Ovary (tissue), 9 donors: ENCODE measurements around the gene IER2. TPM values are rescaled to one million over a fixed set of nuclear protein-coding genes. Genes with fewer than 3 reads are reported as not detected.
"Not testable (repeated sequence)": the region's sequence is repeated elsewhere in the genome, so short reads cannot be mapped to it uniquely, and the experiment has no call there.

ENCODE experiments used
- DNase-seq, 5 donors: peaks; one replicate each; pipeline ENCODE4 v3.0.0-alpha.2; 2019 to 2020
- H3K27ac ChIP-seq, 2 donors: fragments of 200-600 bp; one replicate each; pipeline versions ENCODE4 v1.5.1 to v1.8.0; 2019 to 2022
- H3K27me3 ChIP-seq: fragments of 200-600 bp; one replicate; pipeline ENCODE4 v1.8.0; 2022
- H3K36me3 ChIP-seq: fragments of 200-600 bp; sonication (generic); one replicate; pipeline ENCODE4 v1.5.1; 2019
- H3K4me1 ChIP-seq: one replicate; pipeline ENCODE4 v1.8.1; 2013; ENCODE audit warnings: mild to moderate bottlenecking, moderate library complexity; ENCODE audit not compliant: insufficient read depth
- H3K4me3 ChIP-seq: fragments of 200-600 bp; sonication (generic); one replicate; pipeline ENCODE4 v1.5.1; 2017
- H3K9me3 ChIP-seq, 2 donors: fragments of 200-600 bp in 1 of 2; sonication (generic) in 1 of 2; one replicate each; pipeline versions ENCODE4 v1.5.1 to v1.8.1; 2013 to 2019; ENCODE audit warnings: mild to moderate bottlenecking in 1 of 2, moderate library complexity in 1 of 2
- EP300 ChIP-seq: sonication (generic); formaldehyde crosslinking; IDR thresholded peaks from one replicate; pipeline ENCODE4 v1.6.1; 2017; ENCODE audit warnings: antibody characterized with exemption
- POLR2A ChIP-seq: fragments of 450-650 bp; IDR thresholded peaks from one replicate; pipeline ENCODE4 v1.6.1; 2017; ENCODE audit warnings: antibody characterized with exemption, mild to moderate bottlenecking, moderate library complexity
- WGBS, 3 donors: extraction: QIAGEN DNeasy Blood & Tissue Kit in 1 of 3; methylation state at CpG; one replicate each; pipeline versions ENCODE4 v1.1.5 to v1.1.7; 2013 to 2017; 5-methylcytosine and 5-hydroxymethylcytosine counted together
- intact Hi-C, 4 donors: fragments of 100-400 bp; cut with DNase I; formaldehyde crosslinking; loops; one replicate each; pipeline versions ENCODE4 v1.11.0 to v1.15.1; 2022 to 2023
- polyA plus RNA-seq, 2 donors: library from polyadenylated mRNA; stranded (reverse); fragments of 200-250 nt in 1 of 2; fragments of 350-450 nt in 1 of 2; fragmentation: Illumina TruSeq in 1 of 2; extraction: RNeasy Lipid Tissue Mini Kit (QIAGEN cat#74804) in 1 of 2; gene quantifications; one replicate each; pipeline ENCODE4 v1.2.3, GENCODE V29; 2013 to 2014
- total RNA-seq, 7 donors: library from RNA; depleted of rRNA in 2 of 7; stranded (reverse); fragments of >200 nt in 2 of 7; fragmentation: NEBNext Ultra II Directional in 3 of 7; extraction: Animal tissue kit (Norgen Biotek cat#: 25700) in 3 of 7; gene quantifications; one replicate each; pipeline versions ENCODE4 v1.1.0 to v1.2.4, GENCODE V29; 2016 to 2023
- TF ChIP-seq, protein P1 (sequence below), 3 donors: fragments of 450-650 bp in 2 of 3; fragments of 200-600 bp in 1 of 3; IDR thresholded peaks; one replicate each; pipeline versions ENCODE4 v1.5.1 to v1.8.0; 2016 to 2022; ENCODE audit warnings: antibody characterized with exemption in 3 of 3, mild to moderate bottlenecking in 1 of 3
- donor health status: DM: no; HTN: no; CAD: no; lungs with moderate emphysema.
- donor health status: DM: no; HTN: no; CAD: no.
- donor health status: Bipolar disorder and iron deficiency.
- donor health status: DM: yes; HTN: yes; CAD: no.
- donor health status: DM: no; HTN: no; CAD: no.
- donor health status: DM: yes; HTN: yes; CAD: no.

IER2 gene
- total and polyA plus RNA-seq, 9 donors, result 47.4 to 301 (median 79.9) TPM

DNA sequence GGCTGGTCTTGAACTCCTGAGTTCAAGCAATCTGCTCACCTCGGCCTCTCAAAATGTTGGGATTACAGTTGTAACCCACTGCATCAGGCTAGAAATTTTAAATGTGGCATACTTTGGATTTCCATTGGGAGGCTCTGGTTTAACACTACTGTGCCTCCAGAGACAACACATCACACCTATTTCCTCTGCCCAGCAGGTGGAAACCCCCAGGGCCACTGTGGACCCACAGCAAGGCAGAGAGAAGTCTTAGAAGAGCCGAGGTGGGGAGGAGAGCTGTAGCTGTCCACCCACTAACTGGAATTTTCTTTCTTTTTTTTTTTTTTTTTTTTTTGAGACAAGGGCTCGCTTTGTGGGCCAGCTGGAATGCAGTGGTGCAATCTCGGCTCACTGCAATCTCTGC lies 39.4 kb downstream of the IER2 start:
- Histone ChIP-seq H3K4me1 (no peaks in the 10 kb centered on the region), H3K9me3 (no peaks in the 10 kb centered on the region), H3K27ac (no peak overlapping the region), H3K27me3 (no peaks in the 10 kb centered on the region), H3K36me3 (no peaks in the 10 kb centered on the region), H3K4me3 (no peak overlapping the region)
- DNase-seq, result no peak
- 62 to 76% (median 69%) methylated on average over 4 of the region's 4 CpGs for WGBS, 3 donors
- intact Hi-C loops, result loop anchor here in 1 of 4 donors (10.0 kb wide), 1 partner anchor 45 kb away; no protein-coding TSS in a partner anchor
- TF ChIP-seq EP300, result no peak
- no peak for TF ChIP-seq POLR2A
- TF ChIP-seq, protein P1, sequence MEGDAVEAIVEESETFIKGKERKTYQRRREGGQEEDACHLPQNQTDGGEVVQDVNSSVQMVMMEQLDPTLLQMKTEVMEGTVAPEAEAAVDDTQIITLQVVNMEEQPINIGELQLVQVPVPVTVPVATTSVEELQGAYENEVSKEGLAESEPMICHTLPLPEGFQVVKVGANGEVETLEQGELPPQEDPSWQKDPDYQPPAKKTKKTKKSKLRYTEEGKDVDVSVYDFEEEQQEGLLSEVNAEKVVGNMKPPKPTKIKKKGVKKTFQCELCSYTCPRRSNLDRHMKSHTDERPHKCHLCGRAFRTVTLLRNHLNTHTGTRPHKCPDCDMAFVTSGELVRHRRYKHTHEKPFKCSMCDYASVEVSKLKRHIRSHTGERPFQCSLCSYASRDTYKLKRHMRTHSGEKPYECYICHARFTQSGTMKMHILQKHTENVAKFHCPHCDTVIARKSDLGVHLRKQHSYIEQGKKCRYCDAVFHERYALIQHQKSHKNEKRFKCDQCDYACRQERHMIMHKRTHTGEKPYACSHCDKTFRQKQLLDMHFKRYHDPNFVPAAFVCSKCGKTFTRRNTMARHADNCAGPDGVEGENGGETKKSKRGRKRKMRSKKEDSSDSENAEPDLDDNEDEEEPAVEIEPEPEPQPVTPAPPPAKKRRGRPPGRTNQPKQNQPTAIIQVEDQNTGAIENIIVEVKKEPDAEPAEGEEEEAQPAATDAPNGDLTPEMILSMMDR (IDR thresholded peaks at IDR 0.05), result no peak

DNA sequence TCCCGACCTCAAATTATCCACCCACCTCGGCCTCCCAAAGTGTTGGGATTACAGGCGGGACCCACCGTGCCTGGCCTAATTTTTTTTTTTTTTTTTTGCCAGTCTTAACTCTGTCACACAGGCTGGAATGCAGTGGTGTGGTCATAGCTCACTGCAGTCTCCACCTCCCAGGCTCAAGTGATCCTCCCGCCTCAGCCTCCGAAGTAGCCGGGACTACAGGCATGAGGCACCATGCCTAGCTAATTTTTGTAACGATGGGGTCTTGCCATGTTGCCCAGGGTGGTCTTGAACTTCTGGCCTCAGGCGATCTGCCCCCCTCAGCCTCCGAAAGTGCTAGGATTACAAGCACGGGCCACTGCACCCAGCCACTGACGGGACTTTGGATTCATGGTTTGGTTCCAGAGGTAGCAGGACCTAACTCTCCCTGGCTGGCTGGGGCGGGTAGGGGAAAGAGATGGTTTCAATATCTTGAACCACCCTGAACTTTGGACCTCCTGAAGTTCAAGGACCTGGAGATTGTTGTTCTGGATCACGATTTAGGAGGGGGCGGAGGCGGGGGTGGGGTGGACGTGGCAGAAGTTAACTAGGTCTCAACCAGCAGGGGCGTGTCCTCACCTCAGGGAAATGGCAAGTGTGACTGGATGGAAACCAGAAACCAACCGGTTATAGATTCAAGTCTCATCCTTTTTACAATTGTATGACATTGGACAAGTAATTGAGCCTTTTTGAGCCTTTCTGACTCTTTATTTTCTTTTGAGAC lies 40.8 kb downstream of the IER2 start:
- intact Hi-C loops, result no loop called here

DNA sequence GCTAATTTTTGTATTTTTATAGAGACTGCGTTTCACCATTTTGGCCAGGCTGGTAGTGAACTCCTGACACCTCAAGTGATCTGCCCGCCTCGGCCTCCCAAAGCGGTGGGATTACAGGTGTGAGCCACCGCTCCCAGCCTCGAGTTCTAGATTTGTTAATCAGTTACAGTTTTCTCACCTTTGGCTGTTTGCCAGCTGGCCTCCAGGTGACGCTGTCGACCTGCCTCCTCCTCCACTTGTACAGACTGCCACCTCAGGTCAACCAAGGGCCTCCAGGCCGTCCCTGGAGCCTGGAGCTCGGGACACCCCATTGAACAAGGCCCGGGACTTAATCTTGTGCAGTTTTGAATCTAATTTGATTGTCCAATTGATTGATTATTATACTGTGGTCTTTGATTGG lies 45.5 kb downstream of the IER2 start:
- Histone ChIP-seq H3K27ac (no peak overlapping the region), H3K9me3 (no peaks in the 10 kb centered on the region), H3K4me1 (no peaks in the 10 kb centered on the region), H3K4me3 (no peak overlapping the region), H3K36me3 (no peaks in the 10 kb centered on the region), H3K27me3 (no peaks in the 10 kb centered on the region)
- no peak for DNase-seq
- intact Hi-C loops, result no loop called here
- 69 to 77% (median 76%) methylated on average over 11 of the region's 11 CpGs for whole genome bisulfite sequencing, 3 donors
- TF ChIP-seq, protein P1 (IDR thresholded peaks at IDR 0.05), result no peak
- no peak for TF ChIP-seq EP300
- no peak for TF ChIP-seq POLR2A

More for the DNA sequence above, 40.8 kb downstream of the IER2 start:
- H3K4me3 ChIP-seq, result no peak overlapping the region
- DNase-seq, result no peak
- H3K27ac ChIP-seq, result no peak overlapping the region
- no peaks in the 10 kb centered on the region for H3K4me1 ChIP-seq
- no peaks in the 10 kb centered on the region for H3K9me3 ChIP-seq
- no peak for TF ChIP-seq EP300
- TF ChIP-seq, protein P1 (IDR thresholded peaks at IDR 0.05), result no peak
- TF ChIP-seq POLR2A, result no peak
- H3K27me3 ChIP-seq, result no peaks in the 10 kb centered on the region
- WGBS, 3 donors, result 74 to 79% (median 76%) methylated on average over 19 of the region's 19 CpGs
- no peaks in the 10 kb centered on the region for H3K36me3 ChIP-seq

DNA sequence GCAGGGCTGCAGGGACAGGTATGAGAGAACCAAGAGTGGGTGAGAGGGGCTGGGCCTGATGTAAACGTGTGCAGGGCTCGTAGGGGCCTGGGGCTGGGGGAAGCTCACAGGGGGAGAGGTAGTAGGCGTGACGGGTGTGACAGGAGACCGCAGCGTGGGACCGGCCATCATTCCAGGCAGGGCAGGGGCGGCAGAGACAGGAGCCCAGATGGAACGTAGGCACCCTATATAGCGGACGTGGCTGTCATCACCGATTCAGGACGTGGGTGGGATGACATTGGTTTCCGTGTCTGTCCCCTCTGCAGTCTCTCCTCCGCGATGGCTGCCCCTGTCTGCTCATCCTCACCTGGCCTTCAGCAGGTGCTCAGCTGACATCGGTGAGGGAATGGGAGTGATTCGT lies 48.4 kb downstream of the IER2 start:
- 82 to 87% (median 87%) methylated on average over 18 of the region's 18 CpGs for WGBS, 3 donors

DNA sequence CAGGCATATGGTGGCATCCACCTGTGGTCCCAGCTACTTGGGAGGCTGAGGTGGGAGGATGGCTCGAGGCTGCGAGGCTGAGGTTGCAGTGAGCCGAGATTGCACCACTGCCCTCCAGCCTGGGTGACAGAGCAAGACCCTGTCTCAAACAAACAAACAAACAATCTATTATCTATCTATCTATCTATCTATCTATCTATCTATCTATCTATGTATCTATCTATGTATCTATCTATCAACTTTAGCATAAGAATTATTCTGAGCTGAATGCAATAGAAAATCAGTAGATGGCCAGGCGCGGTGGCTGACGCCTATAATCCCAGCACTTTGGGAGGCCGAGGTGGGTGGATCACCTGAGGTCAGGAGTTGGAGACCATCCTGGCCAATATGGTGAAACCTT lies 51.9 kb downstream of the IER2 start:
- H3K4me1 ChIP-seq, H3K4me3 ChIP-seq, H3K27me3 ChIP-seq, intact Hi-C loops, H3K36me3 ChIP-seq, H3K9me3 ChIP-seq, DNase-seq, H3K27ac ChIP-seq: not testable (repeated sequence)
- WGBS, 3 donors, result 93 to 95% (median 94%) methylated on average over 7 of the region's 7 CpGs

More for the DNA sequence above, 48.4 kb downstream of the IER2 start:
- no peak for DNase-seq
- Histone ChIP-seq H3K4me1 (no peaks in the 10 kb centered on the region), H3K4me3 (no peak overlapping the region), H3K9me3 (no peaks in the 10 kb centered on the region), H3K27me3 (no peaks in the 10 kb centered on the region), H3K36me3 (no peaks in the 10 kb centered on the region), H3K27ac (no peak overlapping the region)
- TF ChIP-seq, protein P1 (IDR thresholded peaks at IDR 0.05), result no peak
- TF ChIP-seq EP300, result no peak
- no peak for TF ChIP-seq POLR2A
- intact Hi-C loops, result loop anchor here in 1 of 4 donors (1.0 kb wide), 1 partner anchor 44 kb away; no protein-coding TSS in a partner anchor
